HEK293T (cell line): Measurements from ENCODE around the gene ZBTB9.
"Not testable (repeated sequence)": the region's sequence is repeated elsewhere in the genome, so short reads cannot be mapped to it uniquely, and the experiment has no call there.

Source experiments
- BHLHE40 ChIP-seq: fragments of 450-650 bp; IDR thresholded peaks from 2 replicates; pipeline ENCODE4 v1.6.1; 2016; ENCODE audit warnings: mild to moderate bottlenecking, moderate library complexity, borderline replicate concordance
- ELF4 ChIP-seq: fragments of 450-650 bp; IDR thresholded peaks from 2 replicates; pipeline ENCODE4 v1.6.1; 2017; ENCODE audit warnings: antibody characterized with exemption
- FOXA1 ChIP-seq: fragments of 450-650 bp; IDR thresholded peaks from 2 replicates; pipeline ENCODE4 v1.6.1; 2016; ENCODE audit warnings: mild to moderate bottlenecking
- FOXK2 ChIP-seq: fragments of 450-650 bp; IDR thresholded peaks from 2 replicates; pipeline ENCODE4 v1.6.1; 2016; ENCODE audit warnings: mild to moderate bottlenecking
- FOXM1 ChIP-seq: fragments of 450-650 bp; IDR thresholded peaks from 2 replicates; pipeline ENCODE4 v1.6.1; 2017; ENCODE audit warnings: mild to moderate bottlenecking, borderline replicate concordance
- HDGF ChIP-seq: fragments of 450-650 bp; IDR thresholded peaks from 2 replicates; pipeline ENCODE4 v1.6.1; 2017; ENCODE audit warnings: antibody characterized with exemption, borderline replicate concordance
- L3MBTL2 ChIP-seq: fragments of 450-650 bp; conservative IDR thresholded peaks from 2 replicates; pipeline ENCODE4 v1.6.1; 2016; ENCODE audit warnings: mild to moderate bottlenecking
- NFRKB ChIP-seq: fragments of 450-650 bp; IDR thresholded peaks from 2 replicates; pipeline ENCODE4 v1.6.1; 2016; ENCODE audit warnings: mild to moderate bottlenecking, moderate library complexity
- SP1 ChIP-seq: fragments of 450-650 bp; IDR thresholded peaks from 2 replicates; pipeline ENCODE4 v1.6.1; 2017
- SUZ12 ChIP-seq: fragments of 450-650 bp; IDR thresholded peaks from 2 replicates; pipeline ENCODE4 v1.6.1; 2016; ENCODE audit warnings: mild to moderate bottlenecking
- ZNF384 ChIP-seq: fragments of 450-650 bp; IDR thresholded peaks from 2 replicates; pipeline ENCODE4 v1.6.1; 2016
- TF ChIP-seq, protein P1 (sequence below): fragments of 450-650 bp; IDR thresholded peaks from 2 replicates; pipeline ENCODE4 v1.6.1; 2016

DNA sequence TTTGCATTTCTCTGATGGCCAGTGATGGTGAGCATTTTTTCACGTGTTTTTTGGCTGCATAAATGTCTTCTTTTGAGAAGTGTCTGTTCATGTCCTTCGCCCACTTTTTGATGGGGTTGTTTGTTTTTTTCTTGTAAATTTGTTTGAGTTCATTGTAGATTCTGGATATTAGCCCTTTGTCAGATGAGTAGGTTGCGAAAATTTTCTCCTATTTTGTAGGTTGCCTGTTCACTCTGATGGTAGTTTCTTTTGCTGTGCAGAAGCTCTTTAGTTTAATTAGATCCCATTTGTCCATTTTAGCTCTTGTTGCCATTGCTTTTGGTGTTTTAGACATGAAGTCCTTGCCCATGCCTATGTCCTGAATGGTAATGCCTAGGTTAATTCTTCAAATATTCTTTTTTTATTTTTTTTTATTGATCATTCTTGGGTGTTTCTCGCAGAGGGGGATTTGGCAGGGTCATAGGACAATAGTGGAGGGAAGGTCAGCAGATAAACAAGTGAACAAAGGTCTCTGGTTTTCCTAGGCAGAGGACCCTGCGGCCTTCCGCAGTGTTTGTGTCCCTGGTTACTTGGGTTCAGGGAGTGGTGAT lies 30.4 kb downstream of the ZBTB9 start:
- not testable (repeated sequence) for TF ChIP-seq FOXA1, L3MBTL2, HDGF, SUZ12, BHLHE40, SP1, FOXM1, FOXK2, ZNF384, NFRKB, ELF4
- TF ChIP-seq, protein P1, sequence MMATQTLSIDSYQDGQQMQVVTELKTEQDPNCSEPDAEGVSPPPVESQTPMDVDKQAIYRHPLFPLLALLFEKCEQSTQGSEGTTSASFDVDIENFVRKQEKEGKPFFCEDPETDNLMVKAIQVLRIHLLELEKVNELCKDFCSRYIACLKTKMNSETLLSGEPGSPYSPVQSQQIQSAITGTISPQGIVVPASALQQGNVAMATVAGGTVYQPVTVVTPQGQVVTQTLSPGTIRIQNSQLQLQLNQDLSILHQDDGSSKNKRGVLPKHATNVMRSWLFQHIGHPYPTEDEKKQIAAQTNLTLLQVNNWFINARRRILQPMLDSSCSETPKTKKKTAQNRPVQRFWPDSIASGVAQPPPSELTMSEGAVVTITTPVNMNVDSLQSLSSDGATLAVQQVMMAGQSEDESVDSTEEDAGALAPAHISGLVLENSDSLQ = not testable (repeated sequence)
